ENCODE measurements around the gene SERPINA1. TPM values are rescaled to one million over a fixed set of nuclear protein-coding genes. Genes with fewer than 3 reads are reported as not detected.
"Not testable (repeated sequence)": the region's sequence is repeated elsewhere in the genome, so short reads cannot be mapped to it uniquely, and the experiment has no call there.

The SERPINA1 gene
- polyA plus RNA-seq, 2 of the 4 experiments (the other 2 are of a cell fraction) = 0.34 to 2.2 TPM

GRCh38 chr14:94370524-94370910 lies 17.9 kb downstream of the SERPINA1 start:
- CTCF ChIA-PET = no interaction called here
- H3K4me3 ChIP-seq = no peak overlapping the region
- H3K27ac ChIP-seq = no peak overlapping the region
- FAIRE-seq = no peak
- TF ChIP-seq USF2 (IDR thresholded peaks at IDR 0.05) = no peak
- no peak for TF ChIP-seq JUNB (IDR thresholded peaks at IDR 0.05)
- no peak for TF ChIP-seq RCOR1 (IDR thresholded peaks at IDR 0.05; ENCODE audit: low read depth, low read length)
- TF ChIP-seq SREBF2 (IDR thresholded peaks at IDR 0.05) = no peak
- no peak for TF ChIP-seq HOXB5 (CRISPR knock-in tag; IDR thresholded peaks at IDR 0.05)
- TF ChIP-seq RAD21 (conservative IDR thresholded peaks at IDR 0.05 in 1 of 2, IDR thresholded peaks at IDR 0.05 in 1 of 2) = no peak
- no peak for TF ChIP-seq POLR2AphosphoS2 (conservative IDR thresholded peaks at IDR 0.05; ENCODE audit: low read length)
- no peak for TF ChIP-seq POLR2A (IDR thresholded peaks at IDR 0.05; ENCODE audit: low read length)
- TF ChIP-seq JUN (IDR thresholded peaks at IDR 0.05) = no peak
- TF ChIP-seq RNF2 (IDR thresholded peaks at IDR 0.05; ENCODE audit: borderline replicate concordance, low read depth) = no peak
- TF ChIP-seq E2F6 (IDR thresholded peaks at IDR 0.05; ENCODE audit: borderline replicate concordance, low read depth) = no peak
- no peak for TF ChIP-seq NFE2L2 (conservative IDR thresholded peaks at IDR 0.05; ENCODE audit: low read length)
- no peak for TF ChIP-seq EP300 (IDR thresholded peaks at IDR 0.05)
- no peak for TF ChIP-seq CBX8 (IDR thresholded peaks at IDR 0.05)
- no peak for TF ChIP-seq ZFP36 (IDR thresholded peaks at IDR 0.05; ENCODE audit: borderline replicate concordance, partially characterized antibody)
- TF ChIP-seq GATA3 (IDR thresholded peaks at IDR 0.05; ENCODE audit: borderline replicate concordance) = no peak
- POLR2A ChIA-PET = no interaction called here
- no peak overlapping the region for H3K4me2 ChIP-seq
- DNase-seq (ENCODE audit: low read depth in 1 of 2, low spot score in 1 of 2) = no peak
- 69% methylated on average over 3 of the region's 6 CpGs for WGBS (ENCODE audit: missing lambda C conversion rate)
- H3K9me3 ChIP-seq = no peaks in the 10 kb centered on the region
- H3K4me1 ChIP-seq = peaks cover 4% of the 10 kb centered on the region; the same call in 2 of the 3 replicates
- no peak for ATAC-seq

- DNase-seq (ENCODE audit: low read depth in 1 of 2, low spot score in 1 of 2); H3K9me3 ChIP-seq; H3K4me3 ChIP-seq; ATAC-seq; FAIRE-seq; H3K4me1 ChIP-seq; H3K4me2 ChIP-seq; POLR2A ChIA-PET; H3K27ac ChIP-seq: not testable (repeated sequence)
- CTCF ChIA-PET = interaction anchor here (0.6 kb wide), 2 partner anchors 313 to 370 kb away, joined by 3 read pairs; no protein-coding TSS in a partner anchor
- 66% methylated on average over 10 of the region's 22 CpGs for WGBS (ENCODE audit: missing lambda C conversion rate)
These were observed 18.5 kb downstream of the SERPINA1 start for GRCh38 chr14:94369766-94370523.

- ChIA-PET POLR2A (no interaction called here), CTCF (interaction anchor here (1.2 kb wide), 2 partner anchors 10 to 13 kb away, joined by 3 read pairs; no protein-coding TSS in a partner anchor)
- FAIRE-seq (no peak), DNase-seq (ENCODE audit: low read depth in 1 of 2, low spot score in 1 of 2) (no peak), ATAC-seq (no peak)
- Histone ChIP-seq H3K4me3 (no peak overlapping the region), H3K9me3 (no peaks in the 10 kb centered on the region), H3K4me2 (no peak overlapping the region), H3K4me1 (peaks cover 4% of the 10 kb centered on the region; the same call in 2 of the 3 replicates), H3K27ac (no peak overlapping the region)
- 64% methylated on average over 7 of the region's 7 CpGs for WGBS (ENCODE audit: missing lambda C conversion rate)
- TF ChIP-seq RAD21 (conservative IDR thresholded peaks at IDR 0.05 in 1 of 2, IDR thresholded peaks at IDR 0.05 in 1 of 2) (no peak), ZFP36 (IDR thresholded peaks at IDR 0.05; ENCODE audit: borderline replicate concordance, partially characterized antibody) (no peak), MAZ (IDR thresholded peaks at IDR 0.05; ENCODE audit: borderline replicate concordance, low read depth, low read length) (no peak), FOSL2 (IDR thresholded peaks at IDR 0.05) (no peak), FOSL2 (CRISPR knock-in tag; IDR thresholded peaks at IDR 0.05) (no peak), POLR2AphosphoS2 (conservative IDR thresholded peaks at IDR 0.05; ENCODE audit: low read length) (no peak), FOSB (CRISPR knock-in tag; IDR thresholded peaks at IDR 0.05) (no peak), POLR2A (IDR thresholded peaks at IDR 0.05; ENCODE audit: low read length) (no peak), RARB (CRISPR knock-in tag; IDR thresholded peaks at IDR 0.05) (no peak), CBX8 (IDR thresholded peaks at IDR 0.05) (no peak), MYC (IDR thresholded peaks at IDR 0.05; ENCODE audit: borderline replicate concordance, low read length) (no peak), CHD4 (IDR thresholded peaks at IDR 0.05; ENCODE audit: borderline replicate concordance) (no peak), E2F6 (IDR thresholded peaks at IDR 0.05; ENCODE audit: borderline replicate concordance, low read depth) (no peak), HOXB13 (CRISPR knock-in tag; IDR thresholded peaks at IDR 0.05; ENCODE audit: low read depth) (no peak), KDM5A (IDR thresholded peaks at IDR 0.05) (no peak), JUN (IDR thresholded peaks at IDR 0.05) (no peak), ZNF302 (CRISPR knock-in tag; IDR thresholded peaks at IDR 0.05) (no peak), SREBF2 (IDR thresholded peaks at IDR 0.05) (no peak), TFCP2L1 (CRISPR knock-in tag; IDR thresholded peaks at IDR 0.05) (no peak), GATA3 (IDR thresholded peaks at IDR 0.05; ENCODE audit: borderline replicate concordance) (no peak), SMC3 (IDR thresholded peaks at IDR 0.05) (no peak)
These were observed 19.4 kb downstream of the SERPINA1 start for GRCh38 chr14:94368956-94369355.

All from A549 (cell line).